ENCODE results near the gene GPRIN3.

GPRIN3 gene

DNA sequence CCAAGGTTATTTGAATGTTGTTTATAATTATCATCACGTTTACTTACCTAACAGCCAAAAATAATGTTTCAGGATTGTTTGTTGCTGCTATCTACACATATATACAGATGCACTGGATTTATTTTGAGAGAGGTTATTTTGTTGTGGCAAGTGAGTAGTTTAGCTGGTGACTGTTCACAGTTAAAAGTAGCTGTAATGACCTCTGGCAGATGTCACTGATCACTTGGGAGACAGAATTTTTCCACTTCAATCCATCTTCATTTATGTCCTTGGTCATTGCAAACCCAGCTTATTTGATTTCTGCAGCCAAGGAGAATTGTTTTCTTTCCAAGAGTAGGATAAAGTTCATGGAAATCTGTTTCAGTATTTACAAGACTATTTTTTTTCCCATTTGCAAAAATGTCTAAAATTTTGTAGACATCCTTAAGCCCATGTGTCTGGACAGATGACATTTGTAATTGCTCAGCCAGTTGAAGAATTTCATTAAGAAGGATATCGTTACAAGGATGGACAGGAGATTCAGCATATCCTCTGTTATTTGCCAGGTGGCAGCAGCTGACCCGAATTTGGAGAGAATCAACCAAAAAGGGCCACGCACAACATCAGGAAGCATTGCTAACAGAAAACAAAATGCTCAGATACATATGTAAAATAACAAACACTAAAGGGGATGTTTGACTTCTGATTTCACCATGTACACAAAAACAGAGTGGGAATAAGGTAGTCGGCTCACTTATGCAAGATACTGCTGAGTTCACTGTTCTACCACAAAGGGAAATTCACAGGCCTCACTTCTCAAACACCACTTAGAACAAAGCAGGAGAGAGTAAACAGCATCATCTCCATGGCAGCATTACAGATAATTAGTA is 64.5 kb downstream of the GPRIN3 start:
- Histone ChIP-seq H3K4me2 (ENCODE audit: low read depth, low read length, poor library complexity, severe bottlenecking) (no peak overlapping the region), H3K9me2 (replicated peaks; ENCODE audit: low read depth, low read length) (no peaks in the 10 kb centered on the region), H3K36me3 (ENCODE audit: insufficient read depth, low read length) (no peaks in the 10 kb centered on the region), H3K4me1 (ENCODE audit: insufficient read depth, low read length, poor library complexity, severe bottlenecking) (no peaks in the 10 kb centered on the region), H3K27me3 (ENCODE audit: insufficient read depth, low read length, poor library complexity, severe bottlenecking) (no peaks in the 10 kb centered on the region), H3K4me3 (ENCODE audit: low read length, poor library complexity, severe bottlenecking) (no peak overlapping the region), H4K20me1 (ENCODE audit: insufficient read depth, low read length, poor library complexity, severe bottlenecking) (no peaks in the 10 kb centered on the region), H3K9ac (ENCODE audit: low read depth, low read length, poor library complexity, severe bottlenecking) (no peak overlapping the region), H2AFZ (ENCODE audit: low read length) (no peak overlapping the region), H3F3A (ENCODE audit: low read depth) (no peaks in the 10 kb centered on the region), H3K9me3 (ENCODE audit: insufficient read depth, low read depth, low read length) (no peaks in the 10 kb centered on the region), H3K79me2 (ENCODE audit: insufficient read depth, low read length) (no peaks in the 10 kb centered on the region)
- TF ChIP-seq, protein P1, sequence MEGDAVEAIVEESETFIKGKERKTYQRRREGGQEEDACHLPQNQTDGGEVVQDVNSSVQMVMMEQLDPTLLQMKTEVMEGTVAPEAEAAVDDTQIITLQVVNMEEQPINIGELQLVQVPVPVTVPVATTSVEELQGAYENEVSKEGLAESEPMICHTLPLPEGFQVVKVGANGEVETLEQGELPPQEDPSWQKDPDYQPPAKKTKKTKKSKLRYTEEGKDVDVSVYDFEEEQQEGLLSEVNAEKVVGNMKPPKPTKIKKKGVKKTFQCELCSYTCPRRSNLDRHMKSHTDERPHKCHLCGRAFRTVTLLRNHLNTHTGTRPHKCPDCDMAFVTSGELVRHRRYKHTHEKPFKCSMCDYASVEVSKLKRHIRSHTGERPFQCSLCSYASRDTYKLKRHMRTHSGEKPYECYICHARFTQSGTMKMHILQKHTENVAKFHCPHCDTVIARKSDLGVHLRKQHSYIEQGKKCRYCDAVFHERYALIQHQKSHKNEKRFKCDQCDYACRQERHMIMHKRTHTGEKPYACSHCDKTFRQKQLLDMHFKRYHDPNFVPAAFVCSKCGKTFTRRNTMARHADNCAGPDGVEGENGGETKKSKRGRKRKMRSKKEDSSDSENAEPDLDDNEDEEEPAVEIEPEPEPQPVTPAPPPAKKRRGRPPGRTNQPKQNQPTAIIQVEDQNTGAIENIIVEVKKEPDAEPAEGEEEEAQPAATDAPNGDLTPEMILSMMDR (conservative IDR thresholded peaks at IDR 0.05; ENCODE audit: low read length): no peak
- TF ChIP-seq EZH2phosphoT487 (IDR thresholded peaks at IDR 0.05; ENCODE audit: borderline replicate concordance): no peak

DNA sequence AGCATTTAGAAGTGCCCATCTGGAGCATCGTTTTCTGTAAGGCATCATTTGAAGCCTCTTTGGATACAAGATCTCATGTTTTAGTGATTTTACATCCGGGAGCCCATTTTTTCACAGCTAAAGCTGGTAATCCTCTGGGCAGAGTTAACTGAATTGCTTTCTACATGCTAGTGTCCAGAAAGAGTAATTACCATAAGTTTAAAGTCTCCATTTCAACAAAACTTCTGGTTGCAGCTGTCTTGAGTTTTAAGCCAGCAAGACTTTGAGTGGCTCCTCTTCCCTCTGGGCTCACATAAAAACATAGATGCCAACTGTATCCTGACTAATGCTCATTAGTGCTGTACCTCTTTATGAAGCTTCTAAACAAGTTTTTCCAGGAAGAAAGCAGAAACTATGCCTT is 65.4 kb downstream of the GPRIN3 start:
- no peak for TF ChIP-seq EZH2phosphoT487 (IDR thresholded peaks at IDR 0.05; ENCODE audit: borderline replicate concordance)
- TF ChIP-seq, protein P1 (conservative IDR thresholded peaks at IDR 0.05; ENCODE audit: low read length): no peak

DNA sequence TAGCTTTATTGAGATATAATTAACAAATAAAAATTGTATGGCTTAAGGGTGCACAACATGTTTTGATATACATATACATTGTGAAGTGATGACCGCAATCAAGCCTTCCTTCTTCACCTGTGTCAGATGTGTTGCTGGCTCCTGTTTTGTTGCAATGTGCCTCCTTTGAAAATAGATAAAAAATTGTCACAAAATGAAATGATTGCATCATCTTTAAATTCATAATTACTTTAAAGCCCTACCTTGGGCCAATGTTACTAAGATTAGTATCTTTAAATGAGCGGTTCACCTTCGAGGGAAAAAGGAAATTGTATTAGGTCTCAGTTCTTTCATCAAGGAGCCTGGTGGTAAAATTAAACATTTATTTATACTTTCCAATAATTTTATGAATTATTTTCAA is 77.3 kb downstream of the GPRIN3 start:
- H3K27me3 ChIP-seq (ENCODE audit: insufficient read depth, low read length, poor library complexity, severe bottlenecking): no peaks in the 10 kb centered on the region
- H3K36me3 ChIP-seq (ENCODE audit: insufficient read depth, low read length): no peaks in the 10 kb centered on the region
- no peak for TF ChIP-seq EZH2phosphoT487 (IDR thresholded peaks at IDR 0.05; ENCODE audit: borderline replicate concordance)
- TF ChIP-seq, protein P1 (conservative IDR thresholded peaks at IDR 0.05; ENCODE audit: low read length): no peak
- no peaks in the 10 kb centered on the region for H3K79me2 ChIP-seq (ENCODE audit: insufficient read depth, low read length)
- H3F3A ChIP-seq (ENCODE audit: low read depth): no peaks in the 10 kb centered on the region
- H3K4me2 ChIP-seq (ENCODE audit: low read depth, low read length, poor library complexity, severe bottlenecking): no peak overlapping the region
- H3K9me3 ChIP-seq (ENCODE audit: insufficient read depth, low read depth, low read length): no peaks in the 10 kb centered on the region; the same call in 1 of the 2 replicates
- no peaks in the 10 kb centered on the region for H3K9me2 ChIP-seq (replicated peaks; ENCODE audit: low read depth, low read length)
- H2AFZ ChIP-seq (ENCODE audit: low read length): no peak overlapping the region
- no peak overlapping the region for H3K4me3 ChIP-seq (ENCODE audit: low read length, poor library complexity, severe bottlenecking)
- H4K20me1 ChIP-seq (ENCODE audit: insufficient read depth, low read length, poor library complexity, severe bottlenecking): no peaks in the 10 kb centered on the region
- no peak overlapping the region for H3K9ac ChIP-seq (ENCODE audit: low read depth, low read length, poor library complexity, severe bottlenecking)
- no peaks in the 10 kb centered on the region for H3K4me1 ChIP-seq (ENCODE audit: insufficient read depth, low read length, poor library complexity, severe bottlenecking)

More for the DNA sequence above, 65.4 kb downstream of the GPRIN3 start:
- H3F3A ChIP-seq (ENCODE audit: low read depth): no peaks in the 10 kb centered on the region
- no peaks in the 10 kb centered on the region for H3K4me1 ChIP-seq (ENCODE audit: insufficient read depth, low read length, poor library complexity, severe bottlenecking)
- H2AFZ ChIP-seq (ENCODE audit: low read length): no peak overlapping the region
- H3K79me2 ChIP-seq (ENCODE audit: insufficient read depth, low read length): no peaks in the 10 kb centered on the region
- no peaks in the 10 kb centered on the region for H4K20me1 ChIP-seq (ENCODE audit: insufficient read depth, low read length, poor library complexity, severe bottlenecking)
- no peaks in the 10 kb centered on the region for H3K27me3 ChIP-seq (ENCODE audit: insufficient read depth, low read length, poor library complexity, severe bottlenecking)
- no peak overlapping the region for H3K4me3 ChIP-seq (ENCODE audit: low read length, poor library complexity, severe bottlenecking)
- H3K9me3 ChIP-seq (ENCODE audit: insufficient read depth, low read depth, low read length): no peaks in the 10 kb centered on the region
- no peaks in the 10 kb centered on the region for H3K9me2 ChIP-seq (replicated peaks; ENCODE audit: low read depth, low read length)
- H3K9ac ChIP-seq (ENCODE audit: low read depth, low read length, poor library complexity, severe bottlenecking): no peak overlapping the region
- no peaks in the 10 kb centered on the region for H3K36me3 ChIP-seq (ENCODE audit: insufficient read depth, low read length)
- no peak overlapping the region for H3K4me2 ChIP-seq (ENCODE audit: low read depth, low read length, poor library complexity, severe bottlenecking)

Data from Loucy (cell line).